ENCODE measurements around the gene TLDC2.
"Not testable (repeated sequence)": the region's sequence is repeated elsewhere in the genome, so short reads cannot be mapped to it uniquely, and the experiment has no call there.

The TLDC2 gene

DNA sequence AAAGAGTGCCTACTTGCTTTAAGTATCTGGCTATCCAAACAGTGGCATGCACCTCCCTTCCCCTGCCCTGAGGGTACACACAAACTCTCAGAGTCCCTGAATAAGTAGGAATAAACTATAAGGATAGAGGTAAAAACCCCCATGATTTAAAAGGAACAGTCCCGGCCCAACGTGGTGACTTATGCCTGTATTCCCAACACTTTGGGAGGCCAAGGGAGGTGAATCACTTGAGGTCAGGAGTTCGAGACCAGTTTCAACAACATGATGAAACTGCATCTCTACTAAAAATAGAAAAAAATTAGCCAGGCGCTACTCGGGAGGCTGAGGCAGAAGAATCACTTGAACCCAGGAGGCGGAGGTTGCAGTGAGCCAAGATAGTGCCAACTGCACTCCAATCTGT lies 53.4 kb downstream of the TLDC2 start:
- in situ Hi-C loops (cut with MboI; ENCODE audit: low pct_unique_long_range_greater_than_20kb, low sequenced_read_pairs, unreplicated experiment), result no loop called here
- TF ChIP-seq, protein P1, sequence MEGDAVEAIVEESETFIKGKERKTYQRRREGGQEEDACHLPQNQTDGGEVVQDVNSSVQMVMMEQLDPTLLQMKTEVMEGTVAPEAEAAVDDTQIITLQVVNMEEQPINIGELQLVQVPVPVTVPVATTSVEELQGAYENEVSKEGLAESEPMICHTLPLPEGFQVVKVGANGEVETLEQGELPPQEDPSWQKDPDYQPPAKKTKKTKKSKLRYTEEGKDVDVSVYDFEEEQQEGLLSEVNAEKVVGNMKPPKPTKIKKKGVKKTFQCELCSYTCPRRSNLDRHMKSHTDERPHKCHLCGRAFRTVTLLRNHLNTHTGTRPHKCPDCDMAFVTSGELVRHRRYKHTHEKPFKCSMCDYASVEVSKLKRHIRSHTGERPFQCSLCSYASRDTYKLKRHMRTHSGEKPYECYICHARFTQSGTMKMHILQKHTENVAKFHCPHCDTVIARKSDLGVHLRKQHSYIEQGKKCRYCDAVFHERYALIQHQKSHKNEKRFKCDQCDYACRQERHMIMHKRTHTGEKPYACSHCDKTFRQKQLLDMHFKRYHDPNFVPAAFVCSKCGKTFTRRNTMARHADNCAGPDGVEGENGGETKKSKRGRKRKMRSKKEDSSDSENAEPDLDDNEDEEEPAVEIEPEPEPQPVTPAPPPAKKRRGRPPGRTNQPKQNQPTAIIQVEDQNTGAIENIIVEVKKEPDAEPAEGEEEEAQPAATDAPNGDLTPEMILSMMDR (IDR thresholded peaks at IDR 0.05; ENCODE audit: extremely low read depth, insufficient read depth, missing control alignments), result no peak
- no peak for DNase-seq (ENCODE audit: low spot score)

DNA sequence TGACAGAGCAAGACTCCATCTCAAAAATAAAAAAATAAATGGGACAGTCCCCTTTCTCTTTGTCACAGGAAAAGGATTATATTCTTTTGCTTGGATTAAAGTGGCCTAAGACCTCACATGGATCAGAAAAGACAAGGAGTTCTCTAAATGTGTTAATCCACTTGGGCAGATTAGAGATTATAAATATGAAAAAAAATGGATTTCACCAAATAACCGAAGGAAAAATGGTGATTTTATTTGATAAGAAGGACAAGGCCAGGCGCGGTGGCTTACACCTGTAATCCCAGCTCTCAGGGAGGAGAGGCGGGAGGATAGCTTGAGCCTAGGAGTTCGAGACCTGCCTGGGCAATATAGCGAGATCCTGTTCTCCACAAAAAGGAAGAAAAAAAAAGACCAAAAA lies 53.8 kb downstream of the TLDC2 start:
- DNase-seq (ENCODE audit: low spot score), result no peak
- TF ChIP-seq, protein P1 (IDR thresholded peaks at IDR 0.05; ENCODE audit: extremely low read depth, insufficient read depth, missing control alignments), result no peak
- in situ Hi-C loops (cut with MboI; ENCODE audit: low pct_unique_long_range_greater_than_20kb, low sequenced_read_pairs, unreplicated experiment), result no loop called here

DNA sequence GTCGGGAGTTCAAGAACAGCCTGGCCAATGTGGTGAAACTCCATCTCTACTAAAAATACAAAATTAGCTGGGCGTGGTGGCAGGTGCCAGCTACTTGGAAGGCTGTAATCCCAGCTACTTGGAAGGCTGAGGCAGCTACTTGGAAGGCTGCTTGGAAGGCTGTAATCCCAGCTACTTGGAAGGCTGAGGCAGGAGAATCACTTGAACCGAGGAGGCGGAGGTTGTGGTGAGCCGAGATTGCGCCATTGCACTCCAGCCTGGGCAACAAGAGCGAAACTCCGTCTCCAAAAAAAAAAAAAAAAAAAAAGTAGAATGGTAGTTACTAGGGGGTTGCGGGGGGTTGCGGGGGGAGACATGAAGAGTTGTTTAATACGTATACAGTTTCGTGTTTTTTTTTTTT lies 56.1 kb downstream of the TLDC2 start:
- DNase-seq (ENCODE audit: low spot score); in situ Hi-C loops (cut with MboI; ENCODE audit: low pct_unique_long_range_greater_than_20kb, low sequenced_read_pairs, unreplicated experiment): not testable (repeated sequence)

DNA sequence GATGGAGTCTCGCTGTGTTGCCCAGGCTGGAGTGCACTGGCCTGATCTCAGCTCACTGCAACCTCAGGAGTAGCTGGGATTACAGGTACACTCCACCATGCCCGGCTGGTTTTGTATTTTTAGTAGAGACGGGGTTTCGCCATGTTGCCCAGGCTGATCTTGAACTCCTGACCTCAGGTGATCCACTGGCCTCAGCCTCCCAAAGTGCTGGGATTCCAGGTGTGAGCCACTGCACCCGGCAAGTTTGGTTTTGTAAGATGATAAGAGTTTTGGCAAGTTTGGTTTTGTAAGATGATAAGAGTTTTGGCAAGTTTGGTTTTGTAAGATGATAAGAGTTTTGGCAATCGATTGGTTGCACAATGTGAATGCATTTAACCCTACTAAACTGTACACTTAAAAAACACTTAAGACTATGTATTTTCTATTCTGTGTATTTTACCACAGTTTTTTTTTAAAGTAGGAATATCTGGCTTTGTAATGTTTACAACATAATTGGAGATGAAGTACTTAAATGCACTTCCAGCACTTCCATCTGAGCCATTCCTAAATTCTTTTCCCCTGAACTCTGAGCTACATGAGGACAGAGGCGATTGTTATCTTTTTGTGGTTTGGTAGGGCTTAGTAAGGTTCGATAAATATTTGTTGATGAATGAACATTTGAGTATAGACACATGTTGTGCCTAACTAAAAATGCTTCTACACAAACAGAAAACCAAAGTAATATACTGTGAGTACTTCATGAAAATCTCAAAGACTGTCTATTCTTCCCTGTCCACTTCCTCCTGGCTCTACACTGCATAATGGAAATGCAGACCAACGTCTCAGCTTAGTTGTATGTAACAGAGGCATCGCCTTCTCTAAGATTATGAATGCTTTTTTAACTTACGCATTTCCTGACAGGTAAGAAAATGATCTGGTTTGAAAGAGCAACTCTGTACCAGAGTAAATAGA lies 56.8 kb downstream of the TLDC2 start:
- in situ Hi-C loops (cut with MboI; ENCODE audit: low pct_unique_long_range_greater_than_20kb, low sequenced_read_pairs, unreplicated experiment), result no loop called here
- TF ChIP-seq, protein P1 (IDR thresholded peaks at IDR 0.05; ENCODE audit: extremely low read depth, insufficient read depth, missing control alignments), result no peak
- no peak for DNase-seq (ENCODE audit: low spot score)

DNA sequence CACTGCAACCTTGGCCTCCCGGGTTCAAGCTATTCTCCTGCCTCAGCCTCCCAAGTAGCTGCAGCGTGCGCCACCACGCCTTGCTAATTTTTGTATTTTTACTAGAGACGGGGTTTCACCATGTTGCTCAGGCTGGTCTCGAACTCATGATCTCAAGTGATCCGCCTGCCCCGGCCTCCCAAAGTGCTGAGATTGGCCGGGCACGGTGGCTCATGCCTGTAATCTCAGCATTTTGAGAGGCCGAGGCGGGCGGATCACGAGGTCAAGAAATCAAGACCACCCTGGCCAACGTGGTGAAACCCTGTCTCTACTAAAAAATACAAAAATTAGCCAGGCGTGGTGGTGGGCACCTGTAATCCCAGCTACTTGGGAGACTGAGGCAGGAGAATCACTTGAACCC lies 57.6 kb downstream of the TLDC2 start:
- in situ Hi-C loops (cut with MboI; ENCODE audit: low pct_unique_long_range_greater_than_20kb, low sequenced_read_pairs, unreplicated experiment), result not testable (repeated sequence)

DNA sequence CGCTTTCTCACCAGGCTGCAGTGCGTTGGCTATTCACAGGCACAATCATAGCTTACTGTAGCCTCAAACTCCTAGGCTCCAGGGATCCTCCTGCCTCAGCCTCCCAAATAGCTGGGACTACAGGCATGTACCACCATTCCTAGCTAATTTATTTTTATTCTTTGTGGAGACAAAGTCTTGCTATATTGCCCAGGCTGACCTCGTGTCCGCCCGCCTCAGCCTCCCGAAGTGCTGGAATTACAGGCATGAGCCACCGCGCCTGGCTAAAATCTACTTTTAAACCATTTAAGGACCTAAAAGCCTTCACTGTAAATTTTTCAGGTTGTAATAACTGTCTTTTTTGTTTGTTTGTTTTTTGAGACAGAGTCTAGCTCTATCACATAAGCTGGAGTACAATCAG lies 60.4 kb downstream of the TLDC2 start:
- no peak for DNase-seq (ENCODE audit: low spot score)
- in situ Hi-C loops (cut with MboI; ENCODE audit: low pct_unique_long_range_greater_than_20kb, low sequenced_read_pairs, unreplicated experiment), result no loop called here
- TF ChIP-seq, protein P1 (IDR thresholded peaks at IDR 0.05; ENCODE audit: extremely low read depth, insufficient read depth, missing control alignments), result no peak

More for the DNA sequence above, 57.6 kb downstream of the TLDC2 start:
- DNase-seq (ENCODE audit: low spot score), result not testable (repeated sequence)

DNA sequence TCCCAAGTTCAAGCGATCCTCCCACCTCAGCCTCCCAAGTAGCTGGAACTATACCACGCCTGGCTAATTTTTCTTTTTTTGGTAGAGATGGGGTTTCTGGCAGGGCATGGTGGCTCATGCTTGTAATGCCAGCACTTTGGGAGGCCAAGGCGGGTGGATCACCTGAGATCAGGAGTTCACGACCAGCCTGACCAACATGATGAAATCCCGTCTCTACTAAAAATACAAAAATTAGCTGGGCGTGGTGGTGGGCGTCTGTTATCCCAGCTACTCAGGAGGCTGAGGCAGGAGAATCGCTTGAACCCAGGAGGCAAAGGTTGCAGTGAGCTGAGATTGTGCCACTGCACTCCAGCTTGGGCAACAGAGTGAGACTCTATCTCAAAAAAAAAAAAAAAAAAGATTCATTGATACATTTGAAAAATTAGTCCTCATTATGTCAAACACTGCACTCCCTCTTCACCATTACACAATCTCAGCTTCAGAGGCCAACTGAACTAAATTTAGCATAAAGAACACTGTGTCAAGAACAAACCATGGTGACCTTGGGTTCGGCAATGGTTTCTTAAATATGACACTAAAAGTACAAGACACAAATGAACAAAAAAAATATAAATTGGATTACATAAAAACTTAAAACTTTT lies 60.9 kb downstream of the TLDC2 start:
- in situ Hi-C loops (cut with MboI; ENCODE audit: low pct_unique_long_range_greater_than_20kb, low sequenced_read_pairs, unreplicated experiment); DNase-seq (ENCODE audit: low spot score): not testable (repeated sequence)

DNA sequence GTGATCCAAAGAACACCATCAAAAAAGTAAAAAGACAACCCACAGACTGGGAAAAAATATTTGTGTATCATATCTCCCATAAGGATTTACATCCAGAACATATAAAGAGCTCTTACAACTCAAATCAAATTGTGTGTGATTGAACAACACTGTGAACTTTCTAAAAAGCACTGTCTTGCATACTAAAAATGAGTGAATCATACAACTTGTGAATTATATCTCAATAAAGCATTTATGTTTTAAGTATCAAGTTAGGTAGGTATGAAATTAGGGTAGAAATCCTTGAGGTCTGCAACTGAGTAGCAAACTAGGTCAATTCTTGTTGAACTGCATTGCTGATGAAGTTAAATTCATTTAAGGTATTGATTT lies 61.4 kb downstream of the TLDC2 start:
- no peak for DNase-seq (ENCODE audit: low spot score)
- in situ Hi-C loops (cut with MboI; ENCODE audit: low pct_unique_long_range_greater_than_20kb, low sequenced_read_pairs, unreplicated experiment), result no loop called here
- TF ChIP-seq, protein P1 (IDR thresholded peaks at IDR 0.05; ENCODE audit: extremely low read depth, insufficient read depth, missing control alignments), result no peak
